Muscle of leg (tissue), 11 donors: ENCODE results near the gene EPM2A. TPM values are rescaled to one million over a fixed set of nuclear protein-coding genes. Genes with fewer than 3 reads are reported as not detected.

Experiments used
- DNase-seq: peaks from one replicate; pipeline ENCODE4 v3.0.0; 2013
- H3K27ac ChIP-seq: one replicate; pipeline ENCODE4 v1.5.1; 2013; ENCODE audit warnings: mild to moderate bottlenecking, low read length, control low read depth
- H3K27me3 ChIP-seq: one replicate; pipeline ENCODE4 v1.6.1; 2013; ENCODE audit warnings: low read length; ENCODE audit not compliant: control insufficient read depth, insufficient read depth
- H3K36me3 ChIP-seq: one replicate; pipeline ENCODE4 v1.6.1; 2013; ENCODE audit warnings: low read length; ENCODE audit not compliant: control insufficient read depth, insufficient read depth
- H3K4me1 ChIP-seq: one replicate; pipeline ENCODE4 v1.6.1; 2013; ENCODE audit warnings: low read length; ENCODE audit not compliant: control insufficient read depth, insufficient read depth
- H3K4me3 ChIP-seq: one replicate; pipeline ENCODE4 v1.5.1; 2013; ENCODE audit warnings: low read length, control low read depth
- H3K9me3 ChIP-seq: replicated peaks from 2 replicates; pipeline ENCODE4 v1.6.1; 2013; ENCODE audit warnings: low read depth, low read length; ENCODE audit not compliant: control insufficient read depth
- WGBS: methylation state at CpG from one replicate; pipeline ENCODE4 v1.1.5; 2013; ENCODE audit warnings: missing lambda C conversion rate; ENCODE audit not compliant: insufficient coverage; 5-methylcytosine and 5-hydroxymethylcytosine counted together
- polyA plus RNA-seq, 8 donors: library from polyadenylated mRNA; unstranded; fragments of 120-200 nt; gene quantifications; one replicate each; pipeline versions ENCODE4 v1.2.1 to v1.2.3, GENCODE V29; 2013; ENCODE audit warnings: inconsistent platforms in 1 of 8, low replicate concordance in 1 of 8; ENCODE audit not compliant: insufficient read length in 8 of 8, insufficient read depth in 1 of 8
- total RNA-seq: library from RNA; stranded (reverse); fragments of 120-200 nt; gene quantifications from one replicate; pipeline ENCODE4 v1.2.4, GENCODE V29; 2013

EPM2A gene
- total and polyA plus RNA-seq, 9 donors: 11.4 to 18.0 (median 13.9) TPM

- H3K4me3 ChIP-seq: no peak overlapping the region
- no peaks in the 10 kb centered on the region for H3K36me3 ChIP-seq
- H3K9me3 ChIP-seq: peaks cover 3% of the 10 kb centered on the region
- DNase-seq: peak; percentile 53
- no peaks in the 10 kb centered on the region for H3K27me3 ChIP-seq
- H3K4me1 ChIP-seq: no peaks in the 10 kb centered on the region
- no peak overlapping the region for H3K27ac ChIP-seq
Observed at GRCh38 chr6:145587334-145587733, 148.0 kb downstream of the EPM2A start.

GRCh38 chr6:145583753-145584152, 151.6 kb downstream of the EPM2A start:
- Histone ChIP-seq H3K36me3 (no peaks in the 10 kb centered on the region), H3K27me3 (no peaks in the 10 kb centered on the region), H3K9me3 (peaks cover 3% of the 10 kb centered on the region), H3K4me1 (no peaks in the 10 kb centered on the region), H3K27ac (no peak overlapping the region), H3K4me3 (no peak overlapping the region)
- DNase-seq: no peak
- WGBS: 50% methylated on average over 3 of the region's 3 CpGs

Other genes starting within 250 kb of the EPM2A start
- 8.7 TPM for gene FBXO30, start 79.3 kb upstream of the EPM2A start, total RNA-seq
- 10 to 100 TPM in 5 of 8 donors, 1 to 10 TPM in 3; 7.2 to 12.4 (median 10.2) TPM for gene FBXO30, start 79.3 kb upstream of the EPM2A start, polyA plus RNA-seq
- 18.3 TPM for gene SHPRH, start 228.8 kb upstream of the EPM2A start, total RNA-seq
- gene SHPRH, start 228.8 kb upstream of the EPM2A start, polyA plus RNA-seq: 10 to 100 TPM in 2 of 8 donors, 1 to 10 TPM in 6; 5.3 to 12.5 (median 9.4) TPM